Adipose tissue (tissue), 3 donors: ENCODE results near the gene LILRB5. TPM values are rescaled to one million over a fixed set of nuclear protein-coding genes. Genes with fewer than 3 reads are reported as not detected.
A peak's percentile ranks its signal among the peaks of the same experiment; 100 is the strongest.
"Not testable (repeated sequence)": the region's sequence is repeated elsewhere in the genome, so short reads cannot be mapped to it uniquely, and the experiment has no call there.

Source experiments
- H3K27ac ChIP-seq: one replicate; pipeline ENCODE4 v1.5.1; 2013; ENCODE audit warnings: low read depth, low read length
- WGBS, 3 donors: extraction: QIAGEN DNeasy Blood & Tissue Kit; methylation state at CpG; one replicate each; pipeline ENCODE4 v1.1.7; 2013; 5-methylcytosine and 5-hydroxymethylcytosine counted together
- polyA plus RNA-seq, 3 donors: library from polyadenylated mRNA; stranded (reverse); fragments of 200-250 nt; gene quantifications; one replicate each; pipeline ENCODE4 v1.2.3, GENCODE V29; 2013
- donor health status: healthy with polysubstance abuse.
- donor health status: Bipolar disorder and iron deficiency.
- donor health status: healthy.

Gene LILRB5
- polyA plus RNA-seq, result 10 to 100 TPM in 2 of 3 donors, 1 to 10 TPM in 1; 1.4 to 16.7 (median 13.5) TPM

DNA sequence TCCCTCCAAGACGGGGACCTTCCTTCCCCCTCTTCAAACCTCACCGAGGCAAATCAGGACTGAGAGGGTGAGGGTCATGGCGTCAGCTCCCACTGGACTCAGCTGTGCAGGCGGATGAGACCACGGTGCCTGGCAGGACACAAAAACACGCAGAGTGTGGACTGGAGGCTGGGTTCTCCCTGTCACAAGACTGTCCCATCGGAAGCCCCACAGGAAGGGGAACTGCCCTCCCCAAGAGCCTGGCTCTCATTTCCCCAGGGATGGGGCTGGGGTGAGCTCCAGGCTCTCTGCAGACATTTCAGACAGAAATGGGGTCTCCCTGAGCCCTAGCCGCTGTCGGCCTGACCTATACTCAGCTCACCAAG lies at the start of gene LILRB5:
LILRB5 (minus strand) TSS at position 158 of the 365 bp plus-strand sequence; CDS start at position 78, 80 bp downstream.
- WGBS, 3 donors, result 58 to 69% (median 64%) methylated on average over 9 of the region's 9 CpGs
- no peak within 1 kb of the TSS for H3K27ac ChIP-seq

DNA sequence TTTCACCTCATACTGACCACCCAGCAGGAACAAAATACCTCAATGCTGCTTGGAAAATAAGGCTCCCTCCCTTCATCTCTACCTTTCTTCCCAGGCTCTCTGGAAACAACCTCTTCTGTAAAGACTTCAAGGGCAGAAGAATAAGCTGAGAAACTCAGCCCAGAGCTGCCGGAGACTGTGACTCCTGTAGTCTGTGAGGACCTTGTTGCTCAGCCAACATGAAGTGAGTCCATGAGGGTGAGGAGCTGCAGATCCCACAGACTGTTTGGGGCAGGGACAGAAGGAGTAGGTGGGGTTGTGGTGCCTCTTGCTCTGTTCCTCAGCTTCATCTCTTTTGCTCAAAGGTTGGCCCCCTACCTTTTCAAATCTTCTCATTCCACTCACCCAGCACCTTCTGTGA lies 48.1 kb upstream of the LILRB5 start:
- WGBS, 3 donors, result 72 to 94% (median 85%) methylated on average over 1 of the region's 1 CpG
- no peak overlapping the region for H3K27ac ChIP-seq

DNA sequence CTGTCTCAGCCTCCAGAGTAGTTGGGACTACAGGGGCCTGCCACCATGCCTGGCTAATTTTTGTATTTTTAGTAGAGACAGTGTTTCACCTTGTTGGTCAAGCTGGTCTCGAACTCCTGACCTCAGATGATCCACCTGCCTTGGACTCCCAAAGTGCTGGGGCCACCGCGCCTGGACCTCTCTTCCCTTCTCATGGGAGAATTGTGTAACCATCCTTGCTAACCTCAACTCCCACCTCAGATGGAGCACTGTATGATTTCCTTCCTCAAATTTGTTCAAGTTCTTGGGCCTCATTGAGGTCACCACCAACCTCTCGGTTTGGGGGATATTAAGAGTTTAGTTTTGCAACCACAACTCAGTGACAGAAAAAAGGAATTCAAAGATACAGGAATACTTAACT lies 45.2 kb upstream of the LILRB5 start:
- peak overlapping the region; percentile 43 for H3K27ac ChIP-seq
- 47 to 57% (median 56%) methylated on average over 4 of the region's 4 CpGs for WGBS, 3 donors

DNA sequence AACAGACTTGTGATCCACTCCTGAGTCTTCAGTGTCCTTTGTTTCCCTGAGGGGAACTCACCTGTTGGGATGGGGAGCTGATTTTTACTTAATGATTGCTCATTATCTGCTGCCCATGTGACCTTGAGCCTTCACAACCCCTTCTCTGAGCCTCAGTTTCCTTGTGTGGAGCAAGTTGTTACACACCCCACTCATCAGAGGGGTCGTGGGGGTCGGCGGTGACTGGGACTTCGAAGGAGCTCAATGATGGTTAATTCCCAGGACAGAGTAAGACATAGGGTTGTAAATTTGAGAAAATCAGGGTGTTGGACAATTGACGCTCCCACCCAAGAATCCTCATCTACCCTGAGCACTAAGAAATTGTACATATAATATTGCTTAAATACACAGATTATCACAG lies 42.4 kb upstream of the LILRB5 start:
- WGBS, 3 donors, result 76 to 93% (median 86%) methylated on average over 5 of the region's 5 CpGs
- no peak overlapping the region for H3K27ac ChIP-seq

DNA sequence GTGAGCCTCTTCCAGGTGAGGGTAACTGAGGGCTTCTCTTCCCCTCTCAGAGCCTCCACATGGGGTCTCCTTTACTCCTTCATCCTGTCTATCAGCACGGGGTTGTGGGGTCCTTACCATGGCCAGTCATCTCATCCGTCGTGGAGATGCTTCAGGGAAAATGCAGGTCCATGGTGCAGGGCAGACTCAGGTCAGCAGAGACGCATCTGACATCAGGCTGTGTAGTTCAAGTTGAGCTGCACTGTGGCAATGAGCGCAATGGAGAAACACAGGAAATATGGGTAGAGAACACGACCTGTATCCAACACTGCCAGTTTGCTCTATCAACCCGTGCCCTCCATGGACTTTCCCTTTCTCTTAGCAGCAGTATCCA lies 42.0 kb upstream of the LILRB5 start:
- H3K27ac ChIP-seq, result no peak overlapping the region
- WGBS, 3 donors, result 45 to 52% (median 52%) methylated on average over 7 of the region's 7 CpGs

DNA sequence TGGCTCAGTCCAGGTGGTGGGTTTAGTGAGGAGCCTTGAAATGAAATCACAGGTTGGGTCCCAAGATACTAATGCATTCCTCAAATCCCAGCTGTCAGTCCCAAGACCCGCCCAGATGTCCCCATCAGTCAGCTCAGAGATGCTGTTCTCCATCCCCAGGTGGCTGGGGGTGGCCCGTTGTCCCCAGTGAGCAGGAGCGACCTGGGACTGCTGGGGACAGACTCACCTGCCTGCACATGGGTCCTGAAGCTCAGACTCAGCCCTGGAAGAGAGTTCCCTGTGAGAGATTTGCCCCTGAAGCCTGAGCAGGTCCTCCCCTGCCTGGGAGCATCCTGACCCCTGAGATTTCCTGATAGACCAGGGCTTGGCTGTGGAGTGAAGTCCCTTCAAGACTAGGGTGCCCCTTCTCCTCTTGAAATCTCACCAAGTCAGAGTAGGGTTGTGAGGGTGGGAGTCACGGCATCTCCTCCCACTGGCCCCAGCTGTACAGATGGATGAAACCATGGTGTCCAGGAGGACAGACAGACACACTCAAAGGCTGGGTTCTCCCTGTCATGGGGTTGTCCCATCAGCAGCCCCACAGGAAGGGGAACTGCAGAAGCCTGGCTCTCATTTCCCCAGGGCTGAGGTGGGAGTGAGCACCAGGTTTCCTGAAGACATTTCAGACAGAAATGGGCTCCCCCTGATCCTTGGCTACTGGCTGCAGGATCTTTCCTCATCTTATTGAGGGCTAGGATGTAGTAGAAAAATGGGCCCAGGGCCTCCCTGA lies 41.5 kb upstream of the LILRB5 start:
- no peak overlapping the region for H3K27ac ChIP-seq
- WGBS, 3 donors, result 41 to 70% (median 69%) methylated on average over 4 of the region's 4 CpGs

DNA sequence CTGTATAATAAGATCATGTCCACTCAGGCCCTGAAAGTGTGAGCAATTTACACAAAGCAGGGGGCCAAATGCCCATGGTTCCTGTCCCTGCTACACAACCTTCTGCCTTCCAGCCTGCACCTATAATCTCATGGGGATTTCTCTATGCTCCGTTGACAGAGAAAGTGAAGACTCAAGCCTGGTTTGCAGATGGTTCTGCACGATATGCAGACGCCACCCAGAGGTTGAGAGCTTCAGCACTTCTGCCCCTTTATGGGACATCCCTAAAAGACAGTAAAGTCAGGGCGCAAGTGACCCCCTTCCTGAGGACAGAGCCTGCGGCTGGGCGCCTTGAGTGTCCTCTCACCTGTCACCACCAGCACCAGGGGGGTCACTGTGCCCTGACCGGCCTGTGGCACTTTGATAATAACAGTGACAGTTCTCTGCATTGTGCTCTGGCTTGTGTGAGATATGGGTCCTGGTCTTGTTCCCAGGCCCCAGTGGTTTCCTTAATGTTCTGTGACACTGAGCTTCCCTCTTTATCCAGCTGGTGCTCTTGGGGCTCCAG lies 40.8 kb upstream of the LILRB5 start:
- WGBS, 3 donors, result 37 to 45% (median 42%) methylated on average over 7 of the region's 7 CpGs
- H3K27ac ChIP-seq, result no peak overlapping the region

DNA sequence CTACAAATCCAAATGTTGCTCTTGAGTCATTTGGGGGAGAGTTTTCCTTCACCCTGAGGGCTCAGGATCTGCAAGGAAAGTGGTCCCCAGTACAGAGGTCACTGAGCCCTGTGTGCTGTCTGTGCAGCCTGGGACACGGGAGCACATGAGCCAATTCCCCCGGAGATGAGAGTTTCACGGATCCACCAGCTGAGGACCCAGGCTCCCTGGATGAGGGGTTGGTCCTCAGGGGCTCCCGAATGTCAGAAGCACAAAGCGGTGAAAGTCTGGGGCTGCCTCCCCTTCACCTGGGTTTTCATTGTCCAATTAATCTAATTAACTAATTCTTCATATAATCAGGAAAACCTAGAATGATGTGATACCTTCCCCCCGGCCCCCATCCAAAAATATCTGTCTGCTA lies 37.5 kb upstream of the LILRB5 start:
- WGBS, 3 donors, result 86 to 92% (median 89%) methylated on average over 6 of the region's 6 CpGs
- no peak overlapping the region for H3K27ac ChIP-seq

DNA sequence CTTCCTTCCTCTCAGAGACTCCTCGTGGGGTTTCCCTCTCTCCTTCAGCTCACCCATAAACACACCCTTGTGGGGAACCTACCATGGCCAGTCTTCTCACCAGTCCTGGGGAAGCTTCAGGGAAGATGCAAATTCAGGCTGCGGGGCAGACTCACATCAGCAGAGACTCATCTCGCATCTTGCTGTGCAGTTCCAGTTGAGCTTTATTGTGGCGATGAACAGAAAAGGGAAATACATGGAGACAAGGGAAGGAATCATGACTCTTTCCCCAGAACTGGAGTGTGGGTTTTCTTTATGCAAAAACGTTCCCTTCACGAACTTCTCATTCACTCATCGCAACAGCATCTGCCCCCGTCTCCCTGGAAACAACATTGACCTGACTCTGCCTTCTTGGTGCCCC lies 32.1 kb upstream of the LILRB5 start:
- not testable (repeated sequence) for H3K27ac ChIP-seq
- 53 to 63% (median 61%) methylated on average over 8 of the region's 8 CpGs for WGBS, 3 donors

DNA sequence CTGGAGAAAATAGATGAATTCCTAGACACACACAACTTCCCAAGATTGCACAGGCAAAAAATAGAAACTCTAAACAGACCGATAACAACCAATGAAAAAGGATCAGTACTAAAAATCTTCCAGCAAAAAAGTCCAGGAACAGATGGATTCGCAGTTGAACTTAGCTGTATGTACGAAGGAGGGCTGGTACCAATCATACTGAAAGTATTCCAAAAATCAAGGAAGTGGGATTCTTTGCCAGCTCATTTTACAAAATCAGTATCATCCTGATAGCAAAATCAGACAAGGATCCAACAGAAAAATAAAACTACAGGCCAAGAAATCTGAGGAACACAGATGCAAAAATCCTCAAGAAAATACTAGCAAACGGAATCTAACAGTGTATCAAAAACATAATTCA lies 30.4 kb upstream of the LILRB5 start:
- H3K27ac ChIP-seq, result no peak overlapping the region
- WGBS, 3 donors, result 63 to 69% (median 65%) methylated on average over 4 of the region's 4 CpGs

DNA sequence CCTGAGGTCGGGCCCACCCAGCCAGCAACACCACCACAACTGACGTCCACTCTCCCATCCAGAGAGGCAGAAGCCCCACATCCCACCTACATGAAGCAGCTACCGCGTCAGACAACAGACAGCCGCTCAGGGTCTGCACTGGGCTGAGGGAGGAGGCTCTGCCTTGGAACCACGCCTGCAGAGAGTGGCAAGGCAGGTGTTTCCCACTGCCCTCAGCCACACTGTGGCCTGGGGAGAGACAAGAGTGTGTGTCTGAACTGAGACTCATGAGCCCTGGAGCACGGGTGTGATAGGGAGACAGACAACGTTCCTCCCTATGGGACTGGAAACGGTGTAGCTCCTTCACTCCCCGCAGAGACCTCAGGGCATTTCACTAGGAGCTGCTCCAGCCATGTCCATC lies 29.2 kb upstream of the LILRB5 start:
- WGBS, 3 donors, result 43 to 54% (median 49%) methylated on average over 4 to 10 of the region's 10 CpGs

DNA sequence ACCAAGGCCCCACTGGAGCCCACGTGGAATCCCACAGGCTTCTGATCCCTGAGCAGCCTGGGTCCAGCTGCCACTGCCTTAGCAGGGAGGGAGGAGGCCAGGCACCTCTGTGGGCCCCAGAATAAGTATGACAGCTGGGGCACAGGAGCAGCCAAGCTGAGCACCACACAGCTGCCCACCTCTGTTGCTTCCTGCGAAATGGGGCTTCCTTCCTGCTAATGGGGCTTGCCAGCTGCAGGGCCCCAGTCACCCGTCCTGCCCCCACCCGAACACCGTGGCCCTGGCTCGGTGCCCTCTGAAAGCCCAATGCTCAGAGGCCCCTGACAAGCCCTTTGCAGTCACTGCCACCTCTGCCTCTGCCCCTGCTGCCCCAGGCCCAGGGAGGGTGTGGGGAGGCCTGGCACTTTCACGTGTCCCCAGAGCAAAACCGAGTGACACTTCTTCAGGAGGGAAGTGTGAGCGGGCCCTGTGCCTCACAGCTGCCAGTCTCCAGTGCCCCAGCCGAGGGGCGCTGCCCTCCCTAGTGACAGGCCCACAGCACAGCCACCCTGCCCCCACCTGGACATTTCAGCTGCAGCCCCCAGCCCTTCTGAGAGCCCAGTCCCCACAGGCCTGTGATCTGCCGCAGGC lies 28.5 kb upstream of the LILRB5 start:
- WGBS, 3 donors, result 35 to 62% (median 41%) methylated on average over 10 to 11 of the region's 12 CpGs
- H3K27ac ChIP-seq, result not testable (repeated sequence)

More for the DNA sequence above, 29.2 kb upstream of the LILRB5 start:
- not testable (repeated sequence) for H3K27ac ChIP-seq

DNA sequence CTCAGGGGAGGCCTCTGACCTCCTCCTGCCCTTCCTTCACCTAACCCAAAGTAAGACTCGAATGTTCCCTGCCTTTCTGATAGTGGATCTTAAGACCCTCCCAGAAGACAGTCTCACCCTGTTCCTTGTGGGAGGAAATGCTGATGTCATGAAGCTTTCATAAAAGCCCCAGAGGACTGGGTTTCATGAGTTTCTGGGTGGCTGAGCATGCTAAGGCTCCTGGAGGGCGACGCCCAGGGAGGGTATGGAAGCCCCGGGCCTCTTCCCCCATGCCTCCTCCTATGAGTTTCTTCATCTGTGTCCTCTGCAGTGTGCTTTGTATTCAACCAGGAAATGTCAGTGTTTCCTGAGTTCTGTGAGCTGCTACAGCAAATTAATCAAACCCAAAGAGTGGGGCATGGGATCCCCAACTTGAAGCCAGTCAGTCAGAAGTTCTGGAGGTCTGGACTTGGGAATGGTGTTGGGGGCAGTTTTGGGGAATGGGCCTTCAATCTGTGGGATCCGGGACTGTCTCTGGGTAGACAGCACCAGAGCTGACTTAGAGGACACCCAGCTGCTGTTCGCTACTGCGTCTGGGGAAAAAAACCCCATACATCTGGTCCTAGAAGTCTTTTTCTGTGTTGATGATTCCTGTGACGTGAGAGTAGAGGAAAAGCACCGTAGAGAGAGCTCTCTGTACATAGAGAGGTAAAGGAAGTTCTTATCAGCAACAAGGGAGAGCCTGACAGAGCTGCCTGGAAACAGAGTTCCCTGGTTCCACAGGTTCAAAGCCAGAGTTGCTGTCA lies 25.8 kb upstream of the LILRB5 start:
- 41 to 58% (median 41%) methylated on average over 9 of the region's 9 CpGs for WGBS, 3 donors
- no peak overlapping the region for H3K27ac ChIP-seq

DNA sequence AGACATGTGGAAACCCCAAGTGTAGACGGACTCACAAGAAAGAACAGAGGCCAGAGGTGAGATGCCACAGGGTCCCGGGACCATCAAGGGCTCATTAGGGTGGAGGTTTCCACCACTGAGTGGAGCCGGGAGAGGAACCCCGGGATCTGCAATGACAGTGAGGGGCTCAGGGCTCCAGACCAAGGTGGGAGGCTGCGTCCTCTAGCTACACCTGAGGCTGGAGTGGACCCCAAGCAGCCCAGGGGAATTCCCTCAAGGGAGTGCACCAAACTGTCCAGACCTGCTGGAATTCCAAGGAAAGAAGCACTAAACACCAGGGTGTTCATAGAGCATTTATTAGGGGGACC lies 24.6 kb upstream of the LILRB5 start:
- 63 to 87% (median 82%) methylated on average over 5 of the region's 5 CpGs for WGBS, 3 donors
- H3K27ac ChIP-seq, result not testable (repeated sequence)

DNA sequence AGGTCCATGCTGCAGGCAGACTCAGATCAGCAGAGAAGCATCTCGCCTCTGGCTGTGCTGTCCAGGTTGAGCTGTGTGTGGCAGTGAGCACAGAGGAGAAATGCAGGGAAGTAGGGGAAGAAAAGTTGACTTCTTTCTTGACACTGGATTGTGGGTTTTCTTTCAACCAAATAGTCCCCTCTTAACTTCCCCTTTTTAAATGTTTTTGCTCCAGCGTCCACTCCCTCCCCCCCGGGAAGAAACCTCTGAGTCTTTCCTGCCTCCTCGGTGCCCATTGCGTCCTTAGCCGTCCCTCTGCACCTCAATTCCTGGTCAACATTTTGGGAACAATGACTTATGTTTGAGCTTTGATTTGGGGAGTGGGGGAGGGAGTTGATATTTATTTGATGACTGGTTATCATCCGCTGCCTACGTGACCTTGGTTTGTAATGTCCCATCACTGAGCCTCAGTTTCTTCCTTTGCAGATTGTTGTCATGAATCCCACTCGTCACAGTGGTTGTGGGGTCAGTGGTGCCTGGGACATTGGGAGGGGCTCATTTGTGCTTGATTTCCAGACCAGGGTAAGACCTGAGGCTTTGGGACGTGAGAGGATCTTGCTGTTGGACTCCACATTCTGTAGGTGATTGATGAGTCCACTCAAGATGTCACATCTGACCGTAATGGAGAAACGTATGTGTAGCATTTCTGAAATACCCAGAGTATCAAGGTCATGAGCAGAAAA lies 24.1 kb upstream of the LILRB5 start, which contains the start of gene LILRB2:
LILRB2 (minus strand) TSS at position 104 of the 722 bp plus-strand sequence. CDS start 614 bp downstream, outside the sequence.
- WGBS, 3 donors, result 56 to 61% (median 60%) methylated on average over 12 of the region's 12 CpGs
- no peak within 1 kb of the TSS for H3K27ac ChIP-seq

DNA sequence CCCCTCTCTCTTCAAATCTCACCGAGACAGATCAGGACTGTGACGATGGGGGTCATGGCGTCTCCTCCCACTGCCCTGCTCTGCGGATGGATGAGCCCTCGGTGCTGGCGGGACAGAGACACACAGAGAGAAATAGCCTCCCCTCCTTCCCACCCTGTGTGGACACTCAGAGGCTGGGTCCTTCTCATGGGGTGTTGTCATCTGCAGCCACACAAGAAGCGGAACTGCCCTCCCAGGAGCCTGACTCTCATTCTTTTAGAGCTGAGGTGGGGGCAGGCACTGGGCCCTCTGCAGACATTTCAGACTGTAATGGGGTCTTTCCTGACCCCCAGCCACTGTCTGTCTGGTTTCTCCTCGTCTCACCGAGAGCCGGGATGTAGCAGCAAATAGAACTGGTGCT lies 23.4 kb upstream of the LILRB5 start:
- H3K27ac ChIP-seq, result not testable (repeated sequence)
- WGBS, 3 donors, result 40 to 53% (median 41%) methylated on average over 10 of the region's 10 CpGs

DNA sequence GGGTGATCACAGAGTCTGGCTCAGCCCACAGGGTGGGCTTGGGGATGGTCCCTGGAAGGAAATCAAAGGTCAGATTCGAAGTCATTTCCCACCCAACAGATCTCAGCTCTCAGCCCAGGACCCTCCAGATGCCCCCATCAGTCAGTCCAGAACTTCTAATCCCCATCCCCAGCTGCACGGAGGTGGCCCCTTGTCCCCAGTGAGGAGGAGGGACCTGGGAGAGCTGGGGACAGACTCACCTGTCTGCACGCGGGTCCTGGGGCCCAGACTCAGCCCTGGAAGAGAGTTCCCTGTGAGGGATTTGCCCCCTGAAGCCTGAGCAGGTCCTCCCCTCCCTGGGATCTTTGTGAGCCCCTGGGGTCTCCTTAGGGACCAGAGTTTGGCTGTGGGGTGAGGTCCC lies 23.0 kb upstream of the LILRB5 start:
- H3K27ac ChIP-seq, result not testable (repeated sequence)
- WGBS, 3 donors, result 21 to 42% (median 25%) methylated on average over 4 of the region's 4 CpGs

DNA sequence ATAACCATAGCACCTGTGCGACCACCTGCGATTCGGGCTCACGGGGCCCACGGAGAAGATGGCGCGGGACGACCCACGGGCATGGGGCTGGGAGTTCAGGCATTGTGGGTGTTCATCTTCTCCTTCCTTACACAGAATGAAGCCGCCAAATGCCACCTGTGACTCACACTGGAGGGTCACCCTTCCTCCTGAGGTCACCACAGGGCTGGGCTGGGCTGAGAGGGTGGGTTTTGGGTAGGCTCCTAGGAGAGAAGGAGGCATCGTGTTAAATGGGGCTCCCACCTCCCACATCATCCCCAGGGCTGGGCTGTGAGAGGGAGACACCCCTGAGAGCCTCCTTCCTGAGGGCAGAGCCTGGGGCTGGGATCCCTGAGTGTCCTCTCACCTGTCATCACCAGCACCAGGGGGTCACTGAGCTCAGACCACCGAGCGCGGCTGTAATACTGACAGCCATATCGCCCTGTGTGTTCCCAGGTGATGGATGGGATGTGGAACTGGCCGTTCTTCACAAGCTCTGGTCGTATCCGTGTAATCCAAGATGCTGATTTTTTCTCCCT lies 22.4 kb upstream of the LILRB5 start:
- no peak overlapping the region for H3K27ac ChIP-seq
- WGBS, 3 donors, result 73 to 82% (median 82%) methylated on average over 18 of the region's 18 CpGs
